ENCODE results near the gene NLRP1. TPM values are rescaled to one million over a fixed set of nuclear protein-coding genes. Genes with fewer than 3 reads are reported as not detected.

Gene NLRP1
- total and polyA plus RNA-seq, 7 donors: 2.7 to 5.7 (median 3.4) TPM

DNA sequence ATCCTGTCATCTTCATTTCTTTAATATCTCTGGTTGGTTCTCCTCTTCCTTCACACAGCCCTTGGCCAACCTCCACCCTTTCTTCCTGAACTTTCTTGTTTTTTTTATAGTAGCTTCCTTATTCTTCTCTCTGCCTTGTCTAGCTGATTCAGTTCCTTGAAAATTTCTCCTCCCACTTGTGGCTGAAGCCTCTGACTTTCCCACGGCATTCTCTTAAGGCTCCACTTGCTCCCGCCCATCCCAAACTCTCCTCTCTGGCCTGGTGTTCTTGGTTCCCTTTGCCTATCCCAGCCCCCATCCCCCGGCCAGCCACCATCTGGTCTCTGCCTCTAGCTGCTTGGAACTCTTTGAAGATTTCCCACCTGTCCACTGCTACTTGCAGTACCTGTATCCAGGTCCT is 29.1 kb downstream of the NLRP1 start:
- no peak for TF ChIP-seq CTCF (IDR thresholded peaks at IDR 0.05)
- H3K27me3 ChIP-seq (ENCODE audit: insufficient read depth in 3 of 3, low read length in 2 of 3): no peaks in the 10 kb centered on the region
- no peak overlapping the region for H3K27ac ChIP-seq
- peaks cover 0 to 7% of the 10 kb centered on the region in 2 donors for H3K36me3 ChIP-seq (ENCODE audit: insufficient read depth in 1 of 2, low read depth in 1 of 2)
- H3K9me3 ChIP-seq: no peaks in the 10 kb centered on the region
- intact Hi-C loops (cut with DNase I): no loop called here
- WGBS, 3 donors: 66 to 77% (median 75%) methylated on average over 3 of the region's 3 CpGs
- H3K4me1 ChIP-seq: no peaks in the 10 kb centered on the region
- no peak overlapping the region for H3K4me3 ChIP-seq
- ATAC-seq (no peak), DNase-seq (no peak)

DNA sequence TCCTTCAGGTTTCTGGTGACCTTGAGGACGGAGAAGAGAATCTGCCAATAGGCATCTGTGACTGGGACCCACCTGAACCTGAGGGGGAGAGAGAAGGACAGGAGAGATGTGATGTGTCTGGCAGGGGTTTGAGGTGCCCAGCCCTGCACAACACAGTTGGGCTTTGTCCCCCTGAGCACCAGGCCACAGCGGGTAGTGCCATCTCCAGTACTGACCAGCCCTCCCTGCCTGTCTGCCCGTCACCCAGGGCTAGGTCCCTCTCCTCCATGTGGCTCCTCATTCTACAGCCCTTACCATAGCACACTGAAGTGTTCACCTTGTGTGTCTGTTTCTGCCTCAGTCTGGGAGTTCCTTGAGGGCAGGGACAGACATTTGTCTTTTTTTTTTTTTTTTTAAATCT is 30.8 kb downstream of the NLRP1 start:
- intact Hi-C loops (cut with DNase I): no loop called here
- 60 to 94% (median 85%) methylated on average over 3 of the region's 3 CpGs for WGBS, 3 donors
- H3K4me1 ChIP-seq: no peaks in the 10 kb centered on the region
- H3K27ac ChIP-seq: no peak overlapping the region
- DNase-seq (no peak), ATAC-seq (no peak)
- no peak for TF ChIP-seq CTCF (IDR thresholded peaks at IDR 0.05)
- no peaks in the 10 kb centered on the region for H3K27me3 ChIP-seq (ENCODE audit: insufficient read depth in 3 of 3, low read length in 2 of 3)
- no peaks in the 10 kb centered on the region for H3K36me3 ChIP-seq (ENCODE audit: insufficient read depth in 1 of 2, low read depth in 1 of 2)
- no peaks in the 10 kb centered on the region for H3K9me3 ChIP-seq
- H3K4me3 ChIP-seq: no peak overlapping the region

GRCh38 chr17:5552841-5553240 is 31.5 kb downstream of the NLRP1 start:
- no peak for TF ChIP-seq CTCF (IDR thresholded peaks at IDR 0.05)
- no peak for DNase-seq
- intact Hi-C loops (cut with DNase I): no loop called here
- H3K27ac ChIP-seq: no peak overlapping the region
- H3K36me3 ChIP-seq (ENCODE audit: insufficient read depth in 1 of 2, low read depth in 1 of 2): no peaks in the 10 kb centered on the region
- H3K4me3 ChIP-seq: no peak overlapping the region
- no peaks in the 10 kb centered on the region for H3K4me1 ChIP-seq
- no peaks in the 10 kb centered on the region for H3K27me3 ChIP-seq (ENCODE audit: insufficient read depth in 3 of 3, low read length in 2 of 3)
- no peaks in the 10 kb centered on the region for H3K9me3 ChIP-seq
- no peak for ATAC-seq

DNA sequence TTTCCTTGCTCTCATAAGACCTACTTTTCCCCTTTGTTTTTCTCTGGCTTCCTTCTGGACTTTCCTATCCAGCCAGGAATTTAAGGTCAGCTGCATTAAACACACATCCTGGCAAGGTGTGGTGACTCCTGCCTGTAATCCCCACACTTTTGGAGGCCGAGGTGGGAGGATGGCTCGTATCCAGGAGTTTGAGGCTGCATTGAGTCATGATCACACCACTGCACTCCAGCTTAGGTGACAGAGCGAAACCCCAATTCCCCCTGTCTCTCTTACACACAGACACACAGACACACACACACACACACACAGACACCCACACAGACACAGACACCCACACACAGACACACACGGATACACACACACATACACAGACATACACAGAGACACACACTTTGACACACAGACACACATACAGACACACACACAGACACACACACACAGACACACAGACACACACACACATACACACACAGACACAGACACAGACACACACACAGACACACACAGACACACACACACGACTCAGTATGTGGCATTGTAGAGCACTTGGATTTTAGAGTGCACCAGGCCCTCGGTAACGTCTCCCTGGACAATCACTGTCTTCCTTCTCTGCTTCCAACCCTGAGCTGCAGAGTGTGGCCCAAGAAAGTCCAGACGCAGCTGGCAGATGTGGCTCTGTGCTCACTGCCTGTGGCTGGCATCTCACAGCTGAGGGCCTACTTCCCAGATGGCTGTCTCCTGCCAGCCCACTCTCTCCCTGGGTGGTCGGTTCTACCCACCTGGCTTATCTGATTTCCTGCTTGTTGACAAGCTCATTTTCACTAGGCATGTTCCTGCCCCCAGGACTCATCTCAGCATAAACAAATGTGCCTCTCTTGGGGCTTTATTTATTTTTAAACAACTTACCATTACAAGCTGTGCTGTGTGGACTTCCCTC is 39.0 kb downstream of the NLRP1 start:
- Histone ChIP-seq H3K27me3 (ENCODE audit: insufficient read depth in 3 of 3, low read length in 2 of 3) (no peaks in the 10 kb centered on the region), H3K36me3 (ENCODE audit: insufficient read depth in 1 of 2, low read depth in 1 of 2) (peaks cover 0 to 18% of the 10 kb centered on the region in 2 donors), H3K9me3 (no peaks in the 10 kb centered on the region), H3K4me3 (no peak overlapping the region), H3K27ac (no peak overlapping the region), H3K4me1 (no peaks in the 10 kb centered on the region)
- no peak for TF ChIP-seq CTCF (IDR thresholded peaks at IDR 0.05)
- WGBS, 3 donors: 52 to 64% (median 58%) methylated on average over 9 of the region's 9 CpGs
- DNase-seq (no peak), ATAC-seq (no peak)
- intact Hi-C loops (cut with DNase I): no loop called here

Data from psoas muscle (tissue), 8 donors.